Measurements from ENCODE around the gene ABCG1. TPM values are rescaled to one million over a fixed set of nuclear protein-coding genes. Genes with fewer than 3 reads are reported as not detected.

ABCG1 gene
- total RNA-seq, 2 experiments from 2014 or later: 12.2 to 13.2 TPM

DNA sequence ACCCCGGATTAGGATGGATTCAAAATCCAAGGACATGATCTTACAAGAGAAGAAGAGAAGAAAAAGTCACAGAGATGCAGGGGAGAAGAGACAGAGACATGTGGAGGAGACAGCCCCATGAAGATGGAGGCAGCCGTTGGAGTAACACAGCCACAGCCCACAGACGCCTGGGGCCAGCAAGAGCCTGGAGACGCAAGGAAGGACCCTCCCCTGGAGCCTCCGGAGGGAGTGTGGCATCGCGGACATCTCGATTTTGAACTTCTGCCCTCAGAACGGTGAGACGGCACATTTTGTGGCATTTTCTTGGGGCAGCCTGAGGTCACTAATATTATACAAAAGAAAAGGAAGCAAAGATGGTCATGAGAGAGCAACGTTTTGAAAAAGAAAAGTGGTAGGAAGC, 28.8 kb downstream of the ABCG1 start:
- Mint-ChIP-seq H3K27me3 (peaks cover 6% of the 10 kb centered on the region), H3K4me1 (peaks cover 1% of the 10 kb centered on the region), H3K9me3 (no peaks in the 10 kb centered on the region), H3K36me3 (peaks cover 1% of the 10 kb centered on the region), H3K27ac (no peak overlapping the region), H3K4me3 (no peak overlapping the region)
- POLR2A ChIA-PET: no interaction called here
- ATAC-seq (ENCODE audit: low read depth) (no peak), DNase-seq (no peak)

DNA sequence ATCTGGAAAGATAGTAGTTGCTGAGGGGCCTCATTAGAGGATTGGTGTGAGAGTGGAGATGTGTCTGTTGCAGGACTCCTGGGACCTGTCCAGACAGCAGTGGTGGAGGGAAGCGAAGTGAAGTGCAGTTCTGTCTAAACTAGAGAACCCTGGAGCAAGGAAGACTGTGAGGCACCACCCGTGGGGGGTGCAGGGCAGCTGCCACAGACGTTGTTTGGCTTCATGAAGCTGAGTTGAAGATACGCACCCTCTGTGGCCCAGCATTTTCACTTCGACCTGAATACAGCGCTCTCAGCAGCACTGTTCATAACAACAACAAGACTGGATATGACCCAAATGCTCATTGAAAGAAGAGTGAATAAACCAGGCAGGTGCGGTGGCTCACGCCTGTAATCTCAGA, 29.3 kb downstream of the ABCG1 start:
- no peak overlapping the region for H3K27ac Mint-ChIP-seq
- no peak for ATAC-seq (ENCODE audit: low read depth)
- H3K4me3 Mint-ChIP-seq: no peak overlapping the region
- H3K9me3 Mint-ChIP-seq: no peaks in the 10 kb centered on the region
- H3K36me3 Mint-ChIP-seq: peaks cover 1% of the 10 kb centered on the region
- POLR2A ChIA-PET: interaction anchor here (1.5 kb wide), 1 partner anchor 14 kb away, joined by 4 read pairs; no protein-coding TSS in a partner anchor
- no peak for DNase-seq
- peaks cover 2% of the 10 kb centered on the region for H3K4me1 Mint-ChIP-seq
- H3K27me3 Mint-ChIP-seq: peaks cover 6% of the 10 kb centered on the region

DNA sequence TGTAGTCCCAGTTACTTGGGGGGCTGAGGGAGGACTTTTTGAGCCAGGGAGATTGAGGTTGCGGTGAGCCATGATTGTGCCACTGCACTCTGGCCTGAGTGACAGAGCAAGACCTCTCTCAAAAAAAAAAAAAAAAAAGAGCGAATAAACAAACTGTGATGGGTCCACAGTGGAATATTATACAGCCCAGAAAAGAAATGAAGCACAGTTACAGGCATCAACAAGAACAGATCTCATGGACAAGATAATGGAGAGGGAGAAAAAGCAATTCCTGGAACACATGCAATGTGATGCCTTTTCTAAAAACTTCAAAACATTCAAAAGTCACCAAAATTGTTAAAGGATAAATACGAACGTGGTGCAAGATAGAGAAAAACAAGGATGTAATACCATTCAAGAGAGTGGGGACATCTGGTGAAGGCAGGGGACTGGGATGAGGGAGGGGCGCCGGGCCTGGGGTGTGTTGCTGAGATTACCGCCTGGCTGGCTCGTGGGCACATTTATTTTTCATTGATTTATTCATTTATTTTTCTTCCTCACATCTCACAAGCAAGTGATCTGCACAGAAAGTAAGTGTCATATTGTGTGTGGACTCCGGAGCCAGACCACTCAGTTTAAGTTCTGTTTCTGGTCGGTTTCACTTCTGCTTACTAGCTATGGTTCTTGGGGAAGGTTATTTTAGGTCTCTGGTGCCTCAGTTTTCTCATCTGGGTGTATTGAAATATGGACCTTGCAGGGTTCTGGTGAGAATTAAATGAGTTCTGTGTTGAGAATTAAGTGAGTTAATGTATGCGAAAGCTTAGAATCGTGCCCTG, 30.1 kb downstream of the ABCG1 start:
- ATAC-seq (ENCODE audit: low read depth) (no peak), DNase-seq (no peak)
- H3K9me3 Mint-ChIP-seq: no peaks in the 10 kb centered on the region
- no peak overlapping the region for H3K4me3 Mint-ChIP-seq
- no peak overlapping the region for H3K27ac Mint-ChIP-seq
- H3K36me3 Mint-ChIP-seq: peaks cover 1% of the 10 kb centered on the region
- H3K27me3 Mint-ChIP-seq: peaks cover 6% of the 10 kb centered on the region
- H3K4me1 Mint-ChIP-seq: peaks cover 6% of the 10 kb centered on the region
- POLR2A ChIA-PET: interaction anchor here (0.6 to 1.5 kb wide), 2 partner anchors 15 to 60 kb away, joined by 3 to 4 read pairs; no protein-coding TSS in a partner anchor

- H3K36me3 Mint-ChIP-seq: no peaks in the 10 kb centered on the region
- no peak overlapping the region for H3K4me3 Mint-ChIP-seq
- H3K27ac Mint-ChIP-seq: no peak overlapping the region
- peaks cover 15% of the 10 kb centered on the region for H3K4me1 Mint-ChIP-seq
- no peaks in the 10 kb centered on the region for H3K9me3 Mint-ChIP-seq
- H3K27me3 Mint-ChIP-seq: peaks cover 6% of the 10 kb centered on the region
- ATAC-seq (ENCODE audit: low read depth): no peak
- POLR2A ChIA-PET: no interaction called here
- no peak for DNase-seq
Measured at GRCh38 chr21:42250422-42251403, 31.8 kb downstream of the ABCG1 start.

GRCh38 chr21:42251654-42252324, 32.8 kb downstream of the ABCG1 start:
- Mint-ChIP-seq H3K4me1 (peaks cover 15% of the 10 kb centered on the region), H3K27ac (no peak overlapping the region)

GRCh38 chr21:42252325-42252654, 33.4 kb downstream of the ABCG1 start:
- POLR2A ChIA-PET: interaction anchor here (1.0 kb wide), 1 partner anchor 19 kb away, joined by 3 read pairs; no protein-coding TSS in a partner anchor
- no peak for ATAC-seq (ENCODE audit: low read depth)
- Mint-ChIP-seq H3K4me3 (no peak overlapping the region), H3K27ac (no peak overlapping the region), H3K27me3 (peaks cover under 1% of the 10 kb centered on the region), H3K4me1 (peaks cover 15% of the 10 kb centered on the region), H3K36me3 (no peaks in the 10 kb centered on the region), H3K9me3 (no peaks in the 10 kb centered on the region)
- no peak for DNase-seq

More at GRCh38 chr21:42251654-42252324, 32.8 kb downstream of the ABCG1 start:
- POLR2A ChIA-PET: interaction anchor here (1.0 kb wide), 1 partner anchor 19 kb away, joined by 3 read pairs; no protein-coding TSS in a partner anchor
- DNase-seq (no peak), ATAC-seq (ENCODE audit: low read depth) (no peak)
- Mint-ChIP-seq H3K9me3 (no peaks in the 10 kb centered on the region), H3K4me3 (no peak overlapping the region), H3K36me3 (no peaks in the 10 kb centered on the region), H3K27me3 (peaks cover 2% of the 10 kb centered on the region)

DNA sequence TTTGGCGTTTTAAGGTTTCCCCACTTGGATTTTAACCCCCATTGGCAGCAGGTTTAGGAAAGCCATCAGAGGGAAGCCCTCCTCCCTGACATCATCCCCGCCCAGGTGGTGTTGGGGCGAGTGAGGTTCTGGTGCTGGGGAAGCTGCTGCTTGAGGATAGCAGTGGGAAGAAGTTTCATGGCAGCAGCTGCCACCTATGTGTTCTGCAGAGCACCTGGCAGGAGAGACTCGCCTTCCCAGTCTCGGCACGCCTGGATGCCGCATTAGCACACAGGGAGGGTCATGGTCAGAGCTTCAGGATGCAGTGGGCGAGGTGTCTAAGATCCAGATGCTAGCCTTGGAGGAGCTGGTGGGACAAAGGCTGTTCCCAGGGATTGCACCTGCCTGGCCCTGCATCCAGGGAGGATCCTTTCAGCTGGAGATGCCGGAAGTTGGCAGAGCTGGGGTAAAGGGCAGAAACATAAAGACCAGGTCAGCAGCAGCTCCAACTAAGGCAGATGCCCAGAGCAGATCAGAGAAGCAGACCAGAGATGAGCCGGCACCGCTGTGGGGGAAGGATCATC, 33.9 kb downstream of the ABCG1 start:
- POLR2A ChIA-PET: interaction anchor here (1.0 kb wide), 1 partner anchor 20 kb away, joined by 3 read pairs; no protein-coding TSS in a partner anchor
- DNase-seq (no peak), ATAC-seq (ENCODE audit: low read depth) (no peak)
- peaks cover 2% of the 10 kb centered on the region for H3K27me3 Mint-ChIP-seq
- H3K4me3 Mint-ChIP-seq: no peak overlapping the region
- H3K27ac Mint-ChIP-seq: no peak overlapping the region
- H3K36me3 Mint-ChIP-seq: no peaks in the 10 kb centered on the region
- no peaks in the 10 kb centered on the region for H3K9me3 Mint-ChIP-seq
- H3K4me1 Mint-ChIP-seq: peaks cover 16% of the 10 kb centered on the region

GRCh38 chr21:42253466-42253865, 34.5 kb downstream of the ABCG1 start:
- H3K27me3 Mint-ChIP-seq: peaks cover 4% of the 10 kb centered on the region

GRCh38 chr21:42254083-42254482, 35.1 kb downstream of the ABCG1 start:
- no peaks in the 10 kb centered on the region for H3K9me3 Mint-ChIP-seq
- H3K4me3 Mint-ChIP-seq: no peak overlapping the region
- H3K4me1 Mint-ChIP-seq: peaks cover 21% of the 10 kb centered on the region
- no peak for DNase-seq
- ATAC-seq (ENCODE audit: low read depth): no peak
- POLR2A ChIA-PET: no interaction called here
- no peak overlapping the region for H3K27ac Mint-ChIP-seq
- no peaks in the 10 kb centered on the region for H3K36me3 Mint-ChIP-seq
- peaks cover 5% of the 10 kb centered on the region for H3K27me3 Mint-ChIP-seq

More at GRCh38 chr21:42253466-42253865, 34.5 kb downstream of the ABCG1 start:
- ATAC-seq (ENCODE audit: low read depth): no peak
- POLR2A ChIA-PET: no interaction called here
- Mint-ChIP-seq H3K4me3 (no peak overlapping the region), H3K36me3 (no peaks in the 10 kb centered on the region), H3K9me3 (no peaks in the 10 kb centered on the region), H3K27ac (no peak overlapping the region), H3K4me1 (peaks cover 20% of the 10 kb centered on the region)
- no peak for DNase-seq

- Mint-ChIP-seq H3K4me1 (peaks cover 20% of the 10 kb centered on the region), H3K27ac (no peak overlapping the region), H3K36me3 (no peaks in the 10 kb centered on the region), H3K9me3 (no peaks in the 10 kb centered on the region), H3K4me3 (no peak overlapping the region), H3K27me3 (peaks cover 5% of the 10 kb centered on the region)
- no peak for DNase-seq
- POLR2A ChIA-PET: no interaction called here
- no peak for ATAC-seq (ENCODE audit: low read depth)
Measured at GRCh38 chr21:42254651-42255601, 36.0 kb downstream of the ABCG1 start.

DNA sequence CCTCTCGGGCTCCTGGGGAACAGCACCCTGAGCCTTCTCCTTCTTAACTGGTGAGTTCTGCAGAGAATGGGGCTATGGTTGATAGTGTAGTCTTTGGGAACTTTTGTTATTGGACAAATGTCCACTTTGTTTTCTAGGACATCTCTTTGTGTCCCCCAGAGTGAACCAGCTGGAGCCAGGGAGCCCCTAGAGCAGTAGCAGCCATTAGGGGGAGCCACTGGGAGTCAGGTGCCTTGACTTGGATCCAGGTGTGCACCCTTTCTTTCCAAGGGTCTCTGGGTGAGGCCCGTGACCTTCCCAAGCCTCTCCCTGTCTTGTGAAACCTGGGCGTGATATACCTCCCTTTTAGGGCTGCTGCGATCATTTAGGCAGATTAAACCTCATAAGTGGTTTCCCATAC, 36.9 kb downstream of the ABCG1 start:
- Mint-ChIP-seq H3K27me3 (peaks cover 5% of the 10 kb centered on the region), H3K36me3 (no peaks in the 10 kb centered on the region), H3K4me3 (no peak overlapping the region), H3K9me3 (no peaks in the 10 kb centered on the region), H3K27ac (no peak overlapping the region), H3K4me1 (peaks cover 20% of the 10 kb centered on the region)
- DNase-seq (no peak), ATAC-seq (ENCODE audit: low read depth) (no peak)
- POLR2A ChIA-PET: no interaction called here

- POLR2A ChIA-PET: no interaction called here
- Mint-ChIP-seq H3K4me3 (no peak overlapping the region), H3K27ac (no peak overlapping the region), H3K36me3 (no peaks in the 10 kb centered on the region), H3K27me3 (peaks cover 5% of the 10 kb centered on the region), H3K9me3 (no peaks in the 10 kb centered on the region), H3K4me1 (peaks cover 20% of the 10 kb centered on the region)
- DNase-seq: no peak
- no peak for ATAC-seq (ENCODE audit: low read depth)
Measured at GRCh38 chr21:42256316-42256715, 37.4 kb downstream of the ABCG1 start.
